Cardiac fibroblast (primary cell): ENCODE measurements around the gene TOM1.

ENCODE experiments used
- DNase-seq, 2 donors: peaks; one replicate each; pipeline versions ENCODE4 v3.0.0 to v3.0.0-alpha.2; 2010; ENCODE audit warnings: low read depth in 2 of 2
- H3K4me3 ChIP-seq, 2 donors: replicated peaks in 1 of 2; 1 replicate in 1 of 2; 2 replicates in 1 of 2; pipeline ENCODE4 v1.5.1; 2011; ENCODE audit warnings: low read depth in 2 of 2, low read length in 2 of 2, mild to moderate bottlenecking in 2 of 2, moderate library complexity in 1 of 2
- TF ChIP-seq, protein P1 (sequence below): IDR thresholded peaks from one replicate; pipeline ENCODE4 v1.5.1; 2011; ENCODE audit warnings: low read depth, mild to moderate bottlenecking, low read length, inconsistent platforms

The TOM1 gene

DNA sequence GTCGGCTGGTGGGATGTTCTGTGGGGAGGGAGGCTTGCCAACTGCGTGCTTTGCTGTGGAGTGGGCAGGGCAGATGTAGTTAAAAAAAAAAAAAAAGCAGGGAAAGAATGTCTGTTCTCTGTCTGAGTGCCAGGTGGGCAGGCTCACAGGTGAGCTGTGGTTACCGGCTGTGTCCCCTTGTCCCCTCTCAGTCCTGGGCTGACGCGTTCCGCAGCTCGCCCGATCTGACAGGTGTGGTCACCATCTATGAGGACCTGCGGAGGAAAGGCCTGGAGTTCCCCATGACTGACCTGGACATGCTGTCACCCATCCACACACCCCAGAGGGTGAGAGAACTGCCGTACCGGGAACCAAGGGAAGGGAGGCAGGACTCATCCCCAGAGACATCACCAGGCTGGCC, 23.6 kb downstream of the TOM1 start:
- no peak overlapping the region for H3K4me3 ChIP-seq
- DNase-seq: no peak
- TF ChIP-seq, protein P1, sequence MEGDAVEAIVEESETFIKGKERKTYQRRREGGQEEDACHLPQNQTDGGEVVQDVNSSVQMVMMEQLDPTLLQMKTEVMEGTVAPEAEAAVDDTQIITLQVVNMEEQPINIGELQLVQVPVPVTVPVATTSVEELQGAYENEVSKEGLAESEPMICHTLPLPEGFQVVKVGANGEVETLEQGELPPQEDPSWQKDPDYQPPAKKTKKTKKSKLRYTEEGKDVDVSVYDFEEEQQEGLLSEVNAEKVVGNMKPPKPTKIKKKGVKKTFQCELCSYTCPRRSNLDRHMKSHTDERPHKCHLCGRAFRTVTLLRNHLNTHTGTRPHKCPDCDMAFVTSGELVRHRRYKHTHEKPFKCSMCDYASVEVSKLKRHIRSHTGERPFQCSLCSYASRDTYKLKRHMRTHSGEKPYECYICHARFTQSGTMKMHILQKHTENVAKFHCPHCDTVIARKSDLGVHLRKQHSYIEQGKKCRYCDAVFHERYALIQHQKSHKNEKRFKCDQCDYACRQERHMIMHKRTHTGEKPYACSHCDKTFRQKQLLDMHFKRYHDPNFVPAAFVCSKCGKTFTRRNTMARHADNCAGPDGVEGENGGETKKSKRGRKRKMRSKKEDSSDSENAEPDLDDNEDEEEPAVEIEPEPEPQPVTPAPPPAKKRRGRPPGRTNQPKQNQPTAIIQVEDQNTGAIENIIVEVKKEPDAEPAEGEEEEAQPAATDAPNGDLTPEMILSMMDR: no peak

DNA sequence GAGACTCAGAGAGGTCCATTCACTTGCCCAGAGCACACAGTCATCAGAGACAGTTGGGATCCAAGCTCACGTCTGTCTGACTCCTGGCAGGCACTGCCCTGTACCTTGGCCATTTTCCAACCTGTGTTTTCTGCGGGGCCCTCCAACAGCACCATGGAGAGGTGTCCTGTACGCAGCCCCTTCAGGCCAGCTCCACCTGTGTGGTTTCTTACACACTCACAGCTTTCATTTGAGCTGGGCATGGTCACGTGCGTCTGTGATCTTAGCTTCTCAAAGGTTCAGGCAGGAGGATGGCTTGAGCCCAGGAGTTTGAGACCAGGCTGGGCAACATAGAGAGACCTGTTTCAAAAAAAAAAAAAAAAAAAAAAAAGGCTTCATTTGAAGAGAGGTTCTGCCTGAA, 24.4 kb downstream of the TOM1 start:
- no peak overlapping the region for H3K4me3 ChIP-seq
- no peak for DNase-seq
- TF ChIP-seq, protein P1: no peak

DNA sequence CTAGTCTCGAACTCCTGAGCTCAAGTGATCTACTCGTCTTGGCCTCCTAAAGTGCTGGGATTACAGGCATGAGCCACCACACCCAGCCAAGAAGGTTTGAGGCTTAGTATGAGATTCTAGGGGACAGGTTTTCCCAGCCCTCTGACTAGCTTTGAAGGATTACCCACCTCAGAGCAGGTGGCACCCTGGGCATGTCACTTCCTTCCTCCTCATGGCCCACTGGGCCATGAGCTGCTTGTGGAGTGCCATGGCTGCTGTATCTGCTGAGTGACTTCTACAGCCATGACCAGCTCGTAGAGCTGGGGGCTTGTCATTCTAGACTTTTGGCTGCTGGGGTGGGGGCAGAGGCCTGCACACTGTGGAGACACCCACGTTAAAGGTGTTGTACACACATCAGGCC, 25.1 kb downstream of the TOM1 start:
- H3K4me3 ChIP-seq: no peak overlapping the region
- no peak for DNase-seq
- TF ChIP-seq, protein P1: no peak

DNA sequence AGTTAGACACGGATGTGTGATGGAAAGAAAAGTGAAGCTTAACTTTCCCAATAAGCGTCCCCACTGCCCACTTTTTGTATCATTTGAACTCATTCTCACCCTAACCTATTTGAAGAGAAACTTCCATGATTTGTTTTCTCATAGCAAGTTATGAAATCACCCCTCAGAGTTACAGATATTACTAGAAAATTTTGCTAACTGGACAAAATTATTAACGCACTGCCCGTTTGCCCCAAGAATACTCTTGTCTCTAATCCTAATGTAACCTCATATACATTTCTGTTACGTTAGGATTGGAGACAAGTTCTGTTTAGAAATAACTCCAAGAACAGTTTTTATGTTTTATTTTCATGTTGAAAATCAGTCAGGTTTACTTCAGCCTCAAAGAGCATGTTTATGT, 25.5 kb downstream of the TOM1 start:
- TF ChIP-seq, protein P1: no peak
- no peak for DNase-seq
- H3K4me3 ChIP-seq: no peak overlapping the region

DNA sequence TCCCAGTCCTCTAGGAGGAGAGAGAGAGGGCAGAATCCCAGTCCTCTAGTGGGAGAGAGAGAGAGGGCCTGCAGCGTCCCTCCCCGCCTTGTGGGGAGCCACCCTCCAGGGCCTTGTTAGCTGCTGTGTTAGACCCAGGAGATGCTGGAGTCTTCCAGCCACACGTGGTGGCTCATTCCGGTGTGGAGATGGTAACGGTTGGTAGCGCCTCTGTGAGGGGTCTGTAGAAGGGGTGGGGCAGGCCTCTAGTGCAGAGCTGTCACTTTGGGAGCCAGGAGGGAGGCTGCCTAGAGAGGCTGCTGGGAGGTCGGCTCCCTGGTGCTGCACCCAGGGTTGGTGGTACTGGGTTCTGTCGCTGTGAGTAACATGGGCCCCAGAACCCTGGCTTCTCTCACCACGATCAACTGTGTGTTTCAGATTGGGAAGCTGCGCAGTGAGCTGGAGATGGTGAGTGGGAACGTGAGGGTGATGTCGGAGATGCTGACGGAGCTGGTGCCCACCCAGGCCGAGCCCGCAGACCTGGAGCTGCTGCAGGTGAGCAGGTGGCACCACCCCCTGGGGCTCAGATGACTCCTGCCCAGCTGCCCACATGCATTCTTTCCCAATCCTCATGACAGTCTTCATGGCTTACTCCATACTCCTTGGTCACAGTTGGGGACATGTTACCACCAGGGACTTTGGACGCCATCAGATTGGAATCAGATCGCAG, 27.3 kb downstream of the TOM1 start:
- TF ChIP-seq, protein P1: no peak
- H3K4me3 ChIP-seq: no peak overlapping the region
- DNase-seq: no peak

DNA sequence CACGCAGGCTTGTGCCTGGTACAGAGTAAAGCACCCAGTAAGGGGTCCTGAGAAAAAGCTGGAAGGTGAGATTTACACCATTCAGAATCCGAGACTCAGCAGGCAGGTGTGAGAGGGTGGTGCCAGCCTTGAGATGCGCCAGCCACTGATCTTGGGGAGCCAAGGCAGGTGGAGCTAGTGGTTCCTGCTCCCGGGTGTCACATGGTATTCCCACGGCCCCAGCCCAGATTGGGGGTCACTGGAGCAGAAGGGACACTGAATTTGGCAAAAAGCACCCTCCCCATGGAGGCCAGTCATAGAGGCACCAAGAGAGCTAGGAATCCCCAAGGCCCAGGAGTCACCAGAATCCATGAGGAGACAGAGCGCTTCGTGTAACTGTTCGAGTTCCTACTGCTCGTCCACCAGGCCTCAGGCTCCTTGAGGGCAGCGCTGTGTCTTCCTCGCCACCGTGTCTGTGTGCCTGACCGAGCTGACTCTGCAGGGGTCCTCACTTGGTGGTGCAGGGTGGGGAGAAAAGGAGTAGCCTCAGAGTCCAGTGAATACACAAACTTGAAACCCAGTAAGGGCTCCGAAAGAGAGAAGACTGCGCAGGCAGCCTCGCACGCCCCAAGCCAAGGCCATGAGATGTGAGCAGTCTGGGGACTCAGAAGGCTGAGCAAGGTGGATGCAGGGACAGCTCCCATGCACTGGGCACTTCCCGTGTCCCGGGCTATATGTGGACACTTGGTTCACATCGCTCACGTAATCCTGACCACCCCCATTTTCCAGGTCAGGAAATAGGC, 28.2 kb downstream of the TOM1 start:
- H3K4me3 ChIP-seq: no peak overlapping the region
- TF ChIP-seq, protein P1: no peak
- no peak for DNase-seq
